Astrocyte (in vitro differentiated cells and primary cell): Measurements from ENCODE around the gene COMMD3.

ENCODE experiments used
- CTCF ChIP-seq: IDR thresholded peaks from 2 replicates; pipeline ENCODE4 v1.5.1; 2011; ENCODE audit warnings: low read depth, mild to moderate bottlenecking, inconsistent platforms, low read length, moderate library complexity; ENCODE audit not compliant: insufficient read depth
- EZH2 ChIP-seq: IDR thresholded peaks from 2 replicates; pipeline ENCODE4 v1.6.1; 2012; ENCODE audit warnings: mild to moderate bottlenecking, low read length, inconsistent platforms; ENCODE audit not compliant: insufficient read depth

- TF ChIP-seq CTCF (no peak), EZH2 (no peak)
These were observed 5.2 kb downstream of the COMMD3 start for GRCh38 chr10:22321156-22321923.
